ENCODE measurements around the gene JAZF1.
"Not testable (repeated sequence)": the region's sequence is repeated elsewhere in the genome, so short reads cannot be mapped to it uniquely, and the experiment has no call there.

JAZF1 gene

GRCh38 chr7:28032738-28033380, 147.7 kb downstream of the JAZF1 start:
- no peak for DNase-seq

GRCh38 chr7:28029051-28029450, 151.5 kb downstream of the JAZF1 start:
- no peak for DNase-seq

GRCh38 chr7:28028471-28028870, 152.1 kb downstream of the JAZF1 start:
- DNase-seq: no peak

- no peak for DNase-seq
Observed at GRCh38 chr7:28026237-28026636, 154.4 kb downstream of the JAZF1 start.

GRCh38 chr7:28024786-28025334, 155.7 kb downstream of the JAZF1 start:
- no peak for DNase-seq

GRCh38 chr7:28020302-28020940, 160.2 kb downstream of the JAZF1 start:
- no peak for DNase-seq

- DNase-seq: no peak
Observed at GRCh38 chr7:28018856-28019465, 161.6 kb downstream of the JAZF1 start.

GRCh38 chr7:28018446-28018845, 162.1 kb downstream of the JAZF1 start:
- no peak for DNase-seq

- DNase-seq: no peak
Observed at GRCh38 chr7:28018020-28018419, 162.6 kb downstream of the JAZF1 start.

- DNase-seq: no peak
Observed at GRCh38 chr7:28017372-28017771, 163.2 kb downstream of the JAZF1 start.

- no peak for DNase-seq
Observed at GRCh38 chr7:28016297-28016696, 164.3 kb downstream of the JAZF1 start.

GRCh38 chr7:28015169-28015568, 165.4 kb downstream of the JAZF1 start:
- no peak for DNase-seq

- DNase-seq: not testable (repeated sequence)
Observed at GRCh38 chr7:28014340-28014739, 166.3 kb downstream of the JAZF1 start.

- DNase-seq: no peak
Observed at GRCh38 chr7:28013441-28013840, 167.2 kb downstream of the JAZF1 start.

- no peak for DNase-seq
Observed at GRCh38 chr7:28013019-28013418, 167.6 kb downstream of the JAZF1 start.

- no peak for DNase-seq
Observed at GRCh38 chr7:28008911-28009310, 171.7 kb downstream of the JAZF1 start.

GRCh38 chr7:28008171-28008570, 172.4 kb downstream of the JAZF1 start:
- DNase-seq: no peak

- DNase-seq: no peak
Observed at GRCh38 chr7:28006491-28006890, 174.1 kb downstream of the JAZF1 start.

GRCh38 chr7:28005847-28006231, 174.8 kb downstream of the JAZF1 start:
- no peak for DNase-seq

- DNase-seq: no peak
Observed at GRCh38 chr7:28005075-28005846, 175.3 kb downstream of the JAZF1 start.

- DNase-seq: no peak
Observed at GRCh38 chr7:28003408-28003807, 177.2 kb downstream of the JAZF1 start.

- no peak for DNase-seq
Observed at GRCh38 chr7:28002638-28003037, 178.0 kb downstream of the JAZF1 start.

GRCh38 chr7:28001896-28002295, 178.7 kb downstream of the JAZF1 start:
- no peak for DNase-seq
